Neuronal stem cell (in vitro differentiated cells): ENCODE results near the gene NKAPD1.

Source experiments
- DNase-seq: peaks from one replicate; pipeline ENCODE4 v3.0.0-alpha.2; 2013; ENCODE audit warnings: low spot score
- H2AFZ ChIP-seq: one replicate; pipeline ENCODE4 v1.6.1; 2013; ENCODE audit warnings: mild to moderate bottlenecking, low read length, inconsistent platforms
- H2AK5ac ChIP-seq: 2 replicates; pipeline ENCODE4 v1.6.1; 2013; ENCODE audit warnings: low read depth, mild to moderate bottlenecking, inconsistent platforms, low read length, moderate library complexity, mixed read lengths
- H2BK120ac ChIP-seq: 2 replicates; pipeline ENCODE4 v1.6.1; 2013; ENCODE audit warnings: low read depth, mild to moderate bottlenecking, inconsistent platforms, low read length, moderate library complexity, mixed read lengths
- H2BK12ac ChIP-seq: one replicate; pipeline ENCODE4 v1.6.1; 2013; ENCODE audit warnings: low read length, inconsistent platforms
- H2BK15ac ChIP-seq: 2 replicates; pipeline ENCODE4 v1.6.1; 2013; ENCODE audit warnings: mild to moderate bottlenecking, low read length, inconsistent platforms, mixed read lengths
- H2BK5ac ChIP-seq: one replicate; pipeline ENCODE4 v1.6.1; 2013; ENCODE audit warnings: inconsistent platforms, mild to moderate bottlenecking, low read length, moderate library complexity
- H3K14ac ChIP-seq: one replicate; pipeline ENCODE4 v1.6.1; 2013; ENCODE audit warnings: low read length, inconsistent platforms
- H3K18ac ChIP-seq: 2 replicates; pipeline ENCODE4 v1.6.1; 2013; ENCODE audit warnings: low read length, inconsistent platforms
- H3K23ac ChIP-seq: 2 replicates; pipeline ENCODE4 v1.6.1; 2013; ENCODE audit warnings: low read depth, mild to moderate bottlenecking, mixed read lengths, low read length, inconsistent platforms; ENCODE audit not compliant: poor library complexity
- H3K27ac ChIP-seq: replicated peaks from 3 replicates; pipeline ENCODE4 v1.5.1; 2013; ENCODE audit warnings: low read length, inconsistent platforms
- H3K27me3 ChIP-seq, 3 experiments: 2 replicates each; pipeline ENCODE4 v1.6.1; 2013; ENCODE audit warnings: low read length in 3 of 3, mild to moderate bottlenecking in 2 of 3, inconsistent platforms in 1 of 3, low read depth in 1 of 3, mixed read lengths in 1 of 3, moderate library complexity in 1 of 3; ENCODE audit not compliant: control insufficient read depth in 3 of 3, insufficient read depth in 3 of 3
- H3K36me3 ChIP-seq, 2 donors: replicated peaks in 1 of 2; 2 replicates each; pipeline ENCODE4 v1.6.1; 2013; ENCODE audit warnings: low read length in 2 of 2; ENCODE audit not compliant: control insufficient read depth in 2 of 2, insufficient read depth in 2 of 2
- H3K4ac ChIP-seq: 2 replicates; pipeline ENCODE4 v1.6.1; 2013; ENCODE audit warnings: inconsistent platforms, mild to moderate bottlenecking, low read length, moderate library complexity
- H3K4me1 ChIP-seq, 2 donors: 1 replicate in 1 of 2; 2 replicates in 1 of 2; pipeline ENCODE4 v1.6.1; 2013; ENCODE audit warnings: low read length in 2 of 2, low read depth in 1 of 2; ENCODE audit not compliant: control insufficient read depth in 2 of 2, insufficient read depth in 1 of 2
- H3K4me2 ChIP-seq: one replicate; pipeline ENCODE4 v1.6.1; 2013; ENCODE audit warnings: mild to moderate bottlenecking, low read length, inconsistent platforms; ENCODE audit not compliant: insufficient read depth, poor library complexity, severe bottlenecking
- H3K4me3 ChIP-seq, 2 donors: 2 replicates each; pipeline ENCODE4 v1.5.1; 2013; ENCODE audit warnings: low read length in 2 of 2, mild to moderate bottlenecking in 2 of 2, inconsistent platforms in 1 of 2, moderate library complexity in 1 of 2
- H3K79me1 ChIP-seq: one replicate; pipeline ENCODE4 v1.6.1; 2013; ENCODE audit warnings: low read depth, mild to moderate bottlenecking, inconsistent platforms, low read length, moderate library complexity
- H3K9ac ChIP-seq: one replicate; pipeline ENCODE4 v1.6.1; 2013; ENCODE audit warnings: mild to moderate bottlenecking, low read depth, low read length, inconsistent platforms; ENCODE audit not compliant: poor library complexity
- H3K9me3 ChIP-seq, 2 donors: replicated peaks in 1 of 2; 2 replicates each; pipeline versions ENCODE3 to v1.6.1; 2013; ENCODE audit warnings: low read length in 2 of 2, mild to moderate bottlenecking in 2 of 2, inconsistent platforms in 1 of 2, low read depth in 1 of 2, mixed read lengths in 1 of 2, moderate library complexity in 1 of 2; ENCODE audit not compliant: control insufficient read depth in 2 of 2, insufficient read depth in 1 of 2
- H4K8ac ChIP-seq: one replicate; pipeline ENCODE4 v1.6.1; 2013; ENCODE audit warnings: low read depth, mild to moderate bottlenecking, inconsistent platforms, low read length, moderate library complexity
- H4K91ac ChIP-seq: one replicate; pipeline ENCODE4 v1.6.1; 2013; ENCODE audit warnings: low read length, low read depth, mild to moderate bottlenecking, inconsistent platforms; ENCODE audit not compliant: poor library complexity
- WGBS, 2 donors: extraction: QIAGEN DNeasy Blood & Tissue Kit; methylation state at CpG; one replicate each; pipeline ENCODE4 v1.1.7; 2013; ENCODE audit warnings: missing lambda C conversion rate in 2 of 2, mixed read lengths in 1 of 2; ENCODE audit not compliant: insufficient read length in 2 of 2, insufficient replicate concordance in 1 of 2; ENCODE audit errors: extremely low coverage in 2 of 2; 5-methylcytosine and 5-hydroxymethylcytosine counted together

The NKAPD1 gene

GRCh38 chr11:112106070-112106469 is 32.0 kb downstream of the NKAPD1 start:
- Histone ChIP-seq H3K9me3 (no peaks in the 10 kb centered on the region), H3K27me3 (no peaks in the 10 kb centered on the region), H3K4me2 (no peak overlapping the region), H4K91ac (no peak overlapping the region), H3K18ac (no peak overlapping the region), H4K8ac (no peak overlapping the region), H2BK12ac (no peak overlapping the region), H2AK5ac (no peak overlapping the region), H2AFZ (no peak overlapping the region), H3K27ac (no peak overlapping the region), H3K4ac (no peak overlapping the region), H3K79me1 (no peaks in the 10 kb centered on the region), H2BK5ac (no peak overlapping the region), H3K4me3 (no peak overlapping the region), H3K9ac (no peak overlapping the region), H3K36me3 (no peaks in the 10 kb centered on the region), H3K4me1 (no peaks in the 10 kb centered on the region), H3K23ac (no peak overlapping the region), H2BK120ac (no peak overlapping the region), H2BK15ac (no peak overlapping the region), H3K14ac (no peak overlapping the region)
- DNase-seq: no peak
- WGBS, 2 donors: no CpG with 5 or more reads among the region's 8 CpGs

DNA sequence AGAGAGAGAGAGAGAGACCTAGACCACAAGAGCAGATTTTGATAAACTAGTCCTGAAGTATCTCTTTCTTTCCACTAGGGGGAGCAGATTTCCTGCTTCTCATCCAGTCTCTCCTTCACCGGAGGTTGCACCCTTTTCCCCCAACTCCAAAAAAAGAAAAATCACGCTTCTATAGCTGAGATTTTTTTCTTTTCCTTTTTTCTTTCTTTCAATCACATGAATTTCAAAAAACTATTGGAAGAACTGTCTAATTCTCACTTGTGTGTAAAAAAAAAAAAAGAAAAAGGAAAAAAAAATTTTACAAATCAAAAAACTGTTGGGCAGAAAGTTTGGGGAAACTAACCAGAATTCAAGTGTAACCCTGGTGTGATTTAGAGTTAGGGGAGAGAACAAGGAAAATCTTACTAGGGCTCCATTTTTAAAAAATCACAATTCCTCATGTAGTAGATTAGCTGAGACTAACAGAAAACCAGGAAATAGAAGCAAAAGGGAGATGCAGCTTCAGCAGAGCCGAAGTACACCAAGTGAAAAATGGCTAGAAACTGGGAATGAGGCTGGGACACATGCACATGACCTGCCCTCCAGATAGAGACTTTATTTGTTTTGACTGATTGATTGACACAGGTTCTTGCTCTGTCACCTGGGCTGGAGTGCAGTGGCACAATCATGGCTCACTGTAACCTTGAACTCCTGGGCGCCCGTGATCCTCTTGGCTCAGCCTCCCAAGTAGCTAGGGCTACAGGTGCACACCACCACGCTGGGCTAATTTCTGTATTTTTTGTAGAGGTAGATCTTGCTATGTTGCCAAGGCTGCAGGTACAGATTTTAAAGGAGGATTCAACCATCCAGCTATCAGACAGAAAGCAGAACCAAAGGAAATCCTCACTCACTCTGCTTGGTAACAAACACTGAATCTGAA is 39.7 kb downstream of the NKAPD1 start:
- Histone ChIP-seq H4K91ac (no peak overlapping the region), H3K27ac (no peak overlapping the region), H3K4me1 (no peaks in the 10 kb centered on the region), H2AK5ac (no peak overlapping the region), H2BK5ac (no peak overlapping the region), H3K23ac (no peak overlapping the region), H3K4me2 (no peak overlapping the region), H4K8ac (no peak overlapping the region), H3K4ac (no peak overlapping the region), H3K79me1 (no peaks in the 10 kb centered on the region), H3K36me3 (no peaks in the 10 kb centered on the region), H2BK12ac (no peak overlapping the region), H3K18ac (no peak overlapping the region), H2BK120ac (no peak overlapping the region), H2AFZ (peak overlapping the region; percentile 53), H3K14ac (no peak overlapping the region), H3K9me3 (no peaks in the 10 kb centered on the region), H3K4me3 (no peak overlapping the region), H3K9ac (no peak overlapping the region), H2BK15ac (no peak overlapping the region), H3K27me3 (no peaks in the 10 kb centered on the region)
- peak; percentile 15 for DNase-seq
- WGBS, 2 donors: no CpG with 5 or more reads among the region's 6 CpGs

DNA sequence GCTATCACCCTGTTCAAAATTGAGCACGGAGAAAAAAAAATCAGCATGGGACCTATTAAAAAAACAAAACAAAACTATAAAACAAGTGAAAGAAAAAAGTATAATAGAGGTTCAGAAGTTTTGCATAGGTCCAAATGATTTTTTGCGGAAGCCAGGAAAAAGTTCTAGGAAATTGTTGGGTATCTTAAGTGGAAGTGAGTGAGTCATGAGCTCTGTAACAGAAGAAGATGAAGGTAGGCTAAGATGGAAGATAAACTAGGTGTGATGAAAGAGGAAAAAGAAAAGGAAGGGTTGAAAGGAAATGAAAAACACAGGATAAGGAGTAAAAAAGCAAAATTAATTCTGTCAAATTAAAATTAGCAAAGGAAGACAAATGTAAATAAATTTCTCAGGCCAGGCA is 40.4 kb downstream of the NKAPD1 start:
- H2BK15ac ChIP-seq: no peak overlapping the region

GRCh38 chr11:112115386-112115785 is 41.3 kb downstream of the NKAPD1 start:
- H3K27me3 ChIP-seq: no peaks in the 10 kb centered on the region
- no peak overlapping the region for H4K91ac ChIP-seq
- H3K9ac ChIP-seq: no peak overlapping the region
- H3K27ac ChIP-seq: no peak overlapping the region
- H2BK15ac ChIP-seq: no peak overlapping the region
- H3K14ac ChIP-seq: no peak overlapping the region
- no peak overlapping the region for H2BK12ac ChIP-seq
- H3K79me1 ChIP-seq: no peaks in the 10 kb centered on the region
- no peak overlapping the region for H3K23ac ChIP-seq
- no peak overlapping the region for H2AFZ ChIP-seq
- H3K4ac ChIP-seq: no peak overlapping the region
- H2AK5ac ChIP-seq: no peak overlapping the region
- no peak overlapping the region for H3K4me3 ChIP-seq
- WGBS, 2 donors: no CpG with 5 or more reads among the region's 5 CpGs
- H4K8ac ChIP-seq: no peak overlapping the region
- no peak overlapping the region for H3K18ac ChIP-seq
- H2BK120ac ChIP-seq: no peak overlapping the region
- H3K9me3 ChIP-seq: no peaks in the 10 kb centered on the region
- no peak overlapping the region for H3K4me2 ChIP-seq
- H3K36me3 ChIP-seq: no peaks in the 10 kb centered on the region
- H2BK5ac ChIP-seq: no peak overlapping the region
- H3K4me1 ChIP-seq: no peaks in the 10 kb centered on the region
- no peak for DNase-seq

More for the DNA sequence above, 40.4 kb downstream of the NKAPD1 start:
- H3K23ac ChIP-seq: no peak overlapping the region
- no peak overlapping the region for H3K4ac ChIP-seq
- no peak overlapping the region for H3K9ac ChIP-seq
- no peak overlapping the region for H2AFZ ChIP-seq
- H3K27me3 ChIP-seq: no peaks in the 10 kb centered on the region
- no peak overlapping the region for H2BK12ac ChIP-seq
- no peak overlapping the region for H4K91ac ChIP-seq
- H3K79me1 ChIP-seq: no peaks in the 10 kb centered on the region
- no peak overlapping the region for H3K27ac ChIP-seq
- DNase-seq: no peak
- no peak overlapping the region for H3K14ac ChIP-seq
- H3K36me3 ChIP-seq: no peaks in the 10 kb centered on the region
- WGBS, 2 donors: no CpG with 5 or more reads among the region's 2 CpGs
- H3K4me2 ChIP-seq: no peak overlapping the region
- H3K4me3 ChIP-seq: no peak overlapping the region
- no peak overlapping the region for H2AK5ac ChIP-seq
- H3K18ac ChIP-seq: no peak overlapping the region
- H3K9me3 ChIP-seq: no peaks in the 10 kb centered on the region
- H3K4me1 ChIP-seq: no peaks in the 10 kb centered on the region
- no peak overlapping the region for H2BK120ac ChIP-seq
- no peak overlapping the region for H2BK5ac ChIP-seq
- no peak overlapping the region for H4K8ac ChIP-seq
